HEK293T (cell line): ENCODE measurements around the gene FNBP1L.

Experiments
- ARNT ChIP-seq: fragments of 450-650 bp; IDR thresholded peaks from 2 replicates; pipeline ENCODE4 v1.6.1; 2017; ENCODE audit warnings: mild to moderate bottlenecking
- BHLHE40 ChIP-seq: fragments of 450-650 bp; IDR thresholded peaks from 2 replicates; pipeline ENCODE4 v1.6.1; 2016; ENCODE audit warnings: mild to moderate bottlenecking, moderate library complexity, borderline replicate concordance
- CTBP1 ChIP-seq: fragments of 450-650 bp; IDR thresholded peaks from 2 replicates; pipeline ENCODE4 v1.6.1; 2016; ENCODE audit warnings: borderline replicate concordance
- FOXA1 ChIP-seq: fragments of 450-650 bp; IDR thresholded peaks from 2 replicates; pipeline ENCODE4 v1.6.1; 2016; ENCODE audit warnings: mild to moderate bottlenecking
- FOXK2 ChIP-seq: fragments of 450-650 bp; IDR thresholded peaks from 2 replicates; pipeline ENCODE4 v1.6.1; 2016; ENCODE audit warnings: mild to moderate bottlenecking
- FOXM1 ChIP-seq: fragments of 450-650 bp; IDR thresholded peaks from 2 replicates; pipeline ENCODE4 v1.6.1; 2017; ENCODE audit warnings: mild to moderate bottlenecking, borderline replicate concordance
- LEF1 ChIP-seq: fragments of 450-650 bp; IDR thresholded peaks from 2 replicates; pipeline ENCODE4 v1.6.1; 2017; ENCODE audit warnings: mild to moderate bottlenecking, borderline replicate concordance
- NFRKB ChIP-seq: fragments of 450-650 bp; IDR thresholded peaks from 2 replicates; pipeline ENCODE4 v1.6.1; 2016; ENCODE audit warnings: mild to moderate bottlenecking, moderate library complexity
- SP1 ChIP-seq: fragments of 450-650 bp; IDR thresholded peaks from 2 replicates; pipeline ENCODE4 v1.6.1; 2017
- SUZ12 ChIP-seq: fragments of 450-650 bp; IDR thresholded peaks from 2 replicates; pipeline ENCODE4 v1.6.1; 2016; ENCODE audit warnings: mild to moderate bottlenecking
- TARDBP ChIP-seq: fragments of 450-650 bp; IDR thresholded peaks from 2 replicates; pipeline ENCODE4 v1.6.1; 2016
- ZNF384 ChIP-seq: fragments of 450-650 bp; IDR thresholded peaks from 2 replicates; pipeline ENCODE4 v1.6.1; 2016
- TF ChIP-seq, protein P1 (sequence below): fragments of 450-650 bp; IDR thresholded peaks from 2 replicates; pipeline ENCODE4 v1.6.1; 2016

DNA sequence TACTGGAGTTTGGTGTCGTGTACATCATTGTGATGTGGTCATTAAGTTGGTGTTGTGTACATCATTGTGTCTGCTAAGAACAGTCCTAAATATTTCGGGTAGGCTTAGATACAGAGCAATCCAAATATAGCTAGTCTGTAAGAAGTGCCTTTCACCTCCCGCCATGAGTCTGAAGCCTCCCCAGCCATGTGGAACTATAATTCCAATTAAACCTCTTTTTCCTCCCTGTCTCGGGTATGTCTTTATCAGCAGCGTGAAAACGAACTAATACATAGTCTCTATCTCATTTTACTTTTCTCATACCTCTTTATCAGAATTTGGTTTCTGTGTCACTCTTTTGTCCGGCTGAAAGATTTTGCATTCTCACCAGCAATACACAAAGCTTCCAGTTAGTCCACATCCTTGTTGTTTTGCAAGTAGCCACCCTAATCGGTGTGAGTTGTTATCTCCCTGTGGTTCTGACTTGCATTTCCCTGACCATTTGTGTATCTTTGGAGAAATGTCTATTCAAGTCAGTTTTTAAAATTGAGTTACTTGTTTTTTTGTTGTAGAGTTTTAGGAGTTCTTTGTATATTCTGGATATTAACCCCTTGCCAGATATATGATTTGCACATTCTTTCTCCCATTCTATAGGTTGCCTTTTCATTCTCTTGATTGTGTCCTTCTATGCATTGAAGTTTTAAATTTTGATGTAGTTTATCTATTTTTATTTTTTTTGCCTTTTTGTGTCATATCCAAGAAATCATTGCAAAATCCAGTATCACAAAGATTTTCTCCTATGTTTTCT is 56.5 kb downstream of the FNBP1L start:
- no peak for TF ChIP-seq NFRKB
- TF ChIP-seq SP1: no peak
- no peak for TF ChIP-seq SUZ12
- no peak for TF ChIP-seq FOXA1
- TF ChIP-seq TARDBP: no peak
- no peak for TF ChIP-seq BHLHE40
- TF ChIP-seq LEF1: no peak
- TF ChIP-seq, protein P1, sequence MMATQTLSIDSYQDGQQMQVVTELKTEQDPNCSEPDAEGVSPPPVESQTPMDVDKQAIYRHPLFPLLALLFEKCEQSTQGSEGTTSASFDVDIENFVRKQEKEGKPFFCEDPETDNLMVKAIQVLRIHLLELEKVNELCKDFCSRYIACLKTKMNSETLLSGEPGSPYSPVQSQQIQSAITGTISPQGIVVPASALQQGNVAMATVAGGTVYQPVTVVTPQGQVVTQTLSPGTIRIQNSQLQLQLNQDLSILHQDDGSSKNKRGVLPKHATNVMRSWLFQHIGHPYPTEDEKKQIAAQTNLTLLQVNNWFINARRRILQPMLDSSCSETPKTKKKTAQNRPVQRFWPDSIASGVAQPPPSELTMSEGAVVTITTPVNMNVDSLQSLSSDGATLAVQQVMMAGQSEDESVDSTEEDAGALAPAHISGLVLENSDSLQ: no peak
- no peak for TF ChIP-seq ZNF384
- no peak for TF ChIP-seq CTBP1
- no peak for TF ChIP-seq ARNT
- no peak for TF ChIP-seq FOXK2
- TF ChIP-seq FOXM1: no peak
